Stimulated activated CD8-positive, alpha-beta memory T cell treated with anti-CD3 and anti-CD28 coated beads, Interleukin-12 subunit alpha, Interleukin-12 subunit beta, amount 100 ng/mL, for 1 hour (primary cell): ENCODE data around the gene PRICKLE1.

ENCODE experiments used
- DNase-seq: peaks from one replicate; pipeline ENCODE4 v3.0.0-alpha.2; 2020; ENCODE audit warnings: low read depth

The PRICKLE1 gene

DNA sequence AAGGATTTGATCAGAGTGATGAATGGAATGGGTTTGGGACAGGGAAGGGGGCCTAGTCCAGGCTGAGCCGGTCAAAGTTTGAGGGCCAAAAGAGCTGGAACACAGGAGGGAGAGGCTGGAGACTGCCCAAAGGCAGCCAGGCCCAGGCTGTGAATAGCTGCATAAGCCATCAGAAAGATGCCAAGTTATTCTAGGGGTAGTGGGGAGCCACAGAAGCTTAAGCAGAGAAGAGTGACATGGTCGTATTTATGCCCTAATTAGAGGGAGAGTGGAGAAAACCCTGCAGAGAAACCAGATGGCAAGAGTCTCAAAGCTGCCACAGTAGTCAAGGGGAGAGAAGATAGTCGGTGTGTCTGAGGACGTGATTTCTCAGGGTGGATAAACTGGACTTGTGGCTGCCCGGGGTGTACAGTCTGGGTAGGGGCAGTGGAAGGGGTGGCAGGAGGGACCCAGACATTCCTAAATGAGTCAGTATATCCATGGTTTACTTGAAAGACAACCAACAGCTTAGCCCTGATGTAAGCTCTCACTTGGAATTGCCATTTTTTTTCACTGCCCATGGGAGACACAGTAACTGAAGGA, 99.2 kb downstream of the PRICKLE1 start:
- DNase-seq = no peak

DNA sequence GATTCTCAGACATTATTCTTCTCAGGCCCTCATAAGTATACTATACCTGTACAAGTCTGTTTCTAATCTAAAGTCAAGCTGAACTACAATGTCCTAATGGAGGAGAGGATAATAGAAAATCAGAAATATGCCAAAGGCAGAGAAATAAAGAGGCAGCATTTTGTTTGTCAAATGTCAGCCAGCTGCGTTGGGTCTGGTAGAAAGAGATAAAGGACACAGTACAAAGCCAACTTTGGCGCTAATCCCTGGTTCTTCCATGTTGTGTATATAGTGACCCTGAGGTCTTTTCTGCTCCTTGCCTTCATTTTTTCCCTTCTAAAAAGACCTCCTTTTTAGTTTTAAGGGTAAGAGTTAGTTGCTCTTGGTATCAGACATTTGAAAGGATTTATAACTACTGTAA, 103.1 kb downstream of the PRICKLE1 start:
- DNase-seq = no peak

DNA sequence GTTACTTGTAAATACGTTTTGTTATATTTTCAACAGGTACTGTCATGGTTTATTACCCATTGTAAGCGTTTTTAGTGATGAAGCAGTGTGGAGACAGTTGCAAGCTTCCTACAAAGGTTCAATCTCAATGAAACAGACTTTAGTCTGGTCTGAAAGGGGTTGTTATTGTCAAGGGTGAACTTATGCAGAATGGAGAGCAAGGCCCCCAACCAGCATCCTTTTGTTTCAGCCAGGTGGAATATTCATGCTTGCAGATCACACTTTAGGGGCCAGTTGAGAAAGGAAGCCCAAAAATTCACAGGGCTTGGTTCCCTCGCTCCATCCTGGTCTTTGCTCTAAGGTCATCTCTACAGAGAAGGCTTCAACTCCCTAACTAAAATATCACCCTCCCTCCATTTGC, 103.7 kb downstream of the PRICKLE1 start:
- no peak for DNase-seq

DNA sequence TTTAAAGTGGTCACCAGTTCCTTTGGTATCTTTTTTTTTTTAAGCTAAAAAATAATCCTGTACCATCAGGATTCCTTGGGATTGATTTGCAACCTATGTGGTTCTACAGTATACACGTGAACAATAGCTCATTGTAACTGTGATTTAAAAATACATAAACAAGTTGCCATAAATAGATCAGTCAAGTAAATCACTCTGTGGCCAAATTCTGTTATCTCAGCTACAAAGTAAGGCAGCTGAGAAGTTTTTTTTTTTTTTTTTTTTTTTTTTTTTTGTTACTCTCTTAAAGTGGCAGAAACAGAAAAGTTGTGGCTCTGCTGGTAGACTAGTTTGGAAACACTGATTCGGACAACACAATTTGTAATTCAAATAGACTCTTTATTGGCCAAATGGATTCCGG, 104.5 kb downstream of the PRICKLE1 start:
- DNase-seq = no peak

DNA sequence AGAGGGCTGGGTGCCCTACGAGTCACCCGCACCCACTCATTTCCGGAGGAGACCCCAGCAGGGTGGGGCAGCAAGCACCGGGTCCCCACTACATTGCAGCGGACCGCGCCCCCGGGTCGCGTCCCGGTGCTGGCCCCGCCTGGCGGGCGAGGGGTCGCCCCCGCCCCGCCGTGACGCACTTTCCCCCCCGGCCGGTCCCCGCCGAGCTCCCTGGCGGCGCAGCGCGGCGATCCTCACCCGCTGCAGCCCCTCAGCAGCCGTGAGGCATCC, 106.1 kb downstream of the PRICKLE1 start:
- no peak for DNase-seq

GRCh38 chr12:42482748-42483520, 106.6 kb downstream of the PRICKLE1 start:
- peak; percentile 19 for DNase-seq

GRCh38 chr12:42482041-42482747, 107.4 kb downstream of the PRICKLE1 start:
- no peak for DNase-seq

DNA sequence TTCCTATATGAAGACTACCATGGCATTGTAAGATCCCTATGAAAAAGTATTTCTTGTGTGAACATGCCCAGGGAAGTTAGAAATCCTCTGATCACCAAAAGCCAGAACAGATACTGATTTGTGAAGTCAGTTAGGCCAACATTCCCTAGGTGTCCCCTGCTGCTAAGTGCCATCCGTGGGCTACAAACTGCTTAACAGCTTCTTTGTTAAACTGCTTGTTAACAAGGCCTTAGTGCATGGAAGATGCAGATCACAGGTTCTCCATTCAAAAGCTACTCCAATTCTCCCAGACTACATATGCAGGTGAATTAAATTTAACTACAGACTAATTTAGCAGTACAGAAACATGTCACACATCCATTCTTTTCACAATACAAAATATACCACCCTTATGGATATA, 108.2 kb downstream of the PRICKLE1 start:
- no peak for DNase-seq

- DNase-seq = no peak
Observed at GRCh38 chr12:42477941-42478340, 111.6 kb downstream of the PRICKLE1 start.

DNA sequence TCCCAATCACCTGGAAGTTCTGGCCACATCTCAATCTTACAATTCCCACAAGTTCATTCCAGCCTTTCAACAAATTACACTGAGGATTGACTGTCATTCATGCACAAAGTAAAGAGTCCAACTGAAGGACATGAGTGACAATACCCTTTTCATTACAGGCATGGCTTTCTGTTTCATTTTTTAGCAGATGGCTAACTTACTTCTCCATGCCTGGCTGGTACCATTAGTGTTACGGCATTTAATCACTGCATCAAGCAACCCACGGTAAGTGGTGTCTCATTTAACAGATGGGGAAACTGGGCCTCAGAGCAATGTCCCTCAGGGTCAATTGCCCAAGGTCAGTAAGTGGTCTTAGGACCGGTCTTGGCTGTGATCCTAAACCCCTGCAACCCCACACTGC, 114.4 kb downstream of the PRICKLE1 start:
- no peak for DNase-seq

DNA sequence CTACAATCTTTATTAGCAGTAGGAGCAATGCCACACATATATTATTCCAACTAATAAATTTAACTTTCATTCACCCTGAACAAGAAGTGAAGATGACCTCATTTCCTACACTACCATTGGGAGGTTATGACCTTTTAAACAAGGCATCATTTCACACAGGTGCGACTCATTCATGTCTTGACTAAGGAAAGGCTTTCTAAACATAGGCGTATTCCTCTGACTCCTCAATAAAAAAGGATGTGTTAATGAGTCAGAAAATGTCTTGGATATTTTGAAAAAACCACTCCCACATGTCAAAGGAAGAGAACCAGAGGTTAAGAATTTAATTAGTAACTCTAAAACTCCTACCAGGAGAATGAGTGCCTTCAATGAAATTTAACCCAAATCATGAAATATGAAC, 115.2 kb downstream of the PRICKLE1 start:
- DNase-seq = no peak

DNA sequence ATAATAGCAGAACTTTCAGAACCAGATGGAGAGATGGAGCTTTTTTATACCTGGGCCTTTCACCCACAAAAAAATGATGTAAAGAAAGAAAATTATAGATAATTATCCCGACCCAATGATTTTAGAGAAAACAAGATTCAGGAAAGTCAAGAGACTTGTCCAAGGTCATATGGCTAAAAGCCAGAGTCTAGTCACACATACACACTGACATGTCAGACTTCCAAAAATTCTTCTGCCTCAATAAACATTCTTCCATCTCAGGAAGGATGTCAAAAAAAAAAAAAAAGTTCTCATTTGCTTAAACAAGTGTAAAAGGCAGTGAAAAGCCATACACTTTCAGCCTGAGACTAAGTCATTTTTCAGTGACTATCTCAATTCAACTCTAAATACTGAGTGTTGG, 116.0 kb downstream of the PRICKLE1 start:
- no peak for DNase-seq

DNA sequence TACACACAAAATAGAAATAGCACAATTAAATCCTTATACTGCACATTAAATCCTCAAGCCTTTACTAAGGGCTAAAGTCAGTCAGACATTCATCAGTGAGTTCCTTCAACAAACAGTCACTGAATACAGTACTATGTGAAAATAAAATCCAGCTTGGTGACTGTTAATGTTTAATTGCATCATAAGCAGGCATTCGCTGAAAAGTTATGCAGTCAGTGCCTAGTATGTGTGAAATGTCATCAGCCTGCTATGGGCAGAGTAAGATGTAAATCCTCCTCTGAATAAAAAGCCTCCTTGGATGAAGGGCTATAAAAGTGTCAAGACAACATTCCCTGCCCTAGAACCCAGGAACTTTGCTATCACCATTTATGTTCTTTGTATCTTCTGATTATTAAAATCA, 116.4 kb downstream of the PRICKLE1 start:
- DNase-seq = no peak

DNA sequence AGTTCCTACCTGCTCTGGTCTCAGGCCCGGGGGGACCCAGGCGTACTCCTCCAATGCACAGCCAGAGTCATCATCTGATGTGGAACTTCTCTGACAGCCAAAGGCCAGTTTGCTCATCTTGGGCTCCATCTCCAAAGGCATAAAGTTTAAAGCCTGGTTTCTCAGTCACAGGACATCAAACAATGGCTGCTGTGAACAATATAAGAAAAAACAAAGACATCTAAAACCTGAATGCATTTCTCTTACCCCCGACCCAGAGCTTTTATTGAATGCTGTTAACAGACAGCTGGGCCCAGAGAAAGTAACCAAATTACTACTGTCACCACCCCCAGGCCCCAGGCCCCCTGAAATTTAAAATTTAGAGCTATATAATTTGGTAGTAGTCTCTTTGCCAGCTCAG, 117.2 kb downstream of the PRICKLE1 start:
- no peak for DNase-seq

GRCh38 chr12:42469355-42470175, 120.0 kb downstream of the PRICKLE1 start:
- DNase-seq = no peak

DNA sequence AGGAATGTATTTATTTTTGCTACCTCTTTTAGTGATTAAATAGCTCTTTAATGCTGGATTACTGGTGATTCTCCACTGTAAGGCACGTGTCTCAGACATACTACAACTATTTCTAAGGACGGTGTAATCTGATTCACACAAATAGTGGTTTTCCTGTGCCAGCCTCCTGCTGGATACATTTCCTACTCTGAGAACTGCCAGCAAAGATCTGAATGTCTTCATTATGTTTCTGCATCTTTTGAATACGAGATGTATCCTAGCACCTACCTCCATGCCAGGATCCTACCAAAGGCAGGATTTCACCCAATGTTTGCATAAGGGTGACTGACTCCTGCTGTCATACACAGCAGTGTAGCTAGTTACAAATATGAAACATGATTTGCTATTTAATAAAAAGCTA, 120.6 kb downstream of the PRICKLE1 start:
- DNase-seq = no peak

GRCh38 chr12:42468341-42468821, 121.2 kb downstream of the PRICKLE1 start:
- no peak for DNase-seq

- DNase-seq = no peak
Observed at GRCh38 chr12:42463671-42464070, 125.9 kb downstream of the PRICKLE1 start.

GRCh38 chr12:42462486-42462885, 127.1 kb downstream of the PRICKLE1 start:
- no peak for DNase-seq

GRCh38 chr12:42459336-42459847, 130.2 kb downstream of the PRICKLE1 start:
- no peak for DNase-seq

GRCh38 chr12:42458575-42458974, 131.0 kb downstream of the PRICKLE1 start:
- no peak for DNase-seq

DNA sequence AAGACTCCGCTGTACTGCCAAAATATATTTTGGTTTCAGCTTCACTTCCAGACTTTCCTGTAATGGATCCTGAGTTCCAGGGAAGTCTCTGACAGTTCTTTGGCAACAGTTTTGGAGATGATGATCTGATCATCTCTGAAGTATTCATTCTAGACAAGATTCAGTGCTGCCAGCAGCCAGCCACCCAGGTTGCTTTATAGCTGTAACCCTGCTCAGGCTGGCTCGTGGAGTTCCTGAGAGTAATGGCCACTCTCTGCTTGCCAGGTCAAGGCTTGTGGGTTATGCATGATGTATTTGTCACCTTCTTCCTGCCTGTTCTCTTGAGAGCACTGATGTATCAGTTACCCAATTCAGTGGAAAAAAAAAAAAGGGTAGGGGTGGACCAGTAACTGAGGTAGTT, 139.3 kb downstream of the PRICKLE1 start:
- DNase-seq = no peak
